DOHH2 (cell line): ENCODE data around the gene AP5B1.

Experiments
- EZH2phosphoT487 ChIP-seq: fragments of 200-600 bp; sonication (generic); IDR thresholded peaks from 2 replicates; pipeline ENCODE4 v1.6.1; 2017; ENCODE audit warnings: borderline replicate concordance, mild to moderate bottlenecking, antibody characterized with exemption, low read length, moderate library complexity, mixed read lengths
- TF ChIP-seq, protein P1 (sequence below): fragments of 200-600 bp; sonication (generic); IDR thresholded peaks from one replicate; pipeline ENCODE4 v1.5.1; 2014; ENCODE audit warnings: antibody characterized with exemption, mild to moderate bottlenecking, low read depth, low read length; ENCODE audit not compliant: poor library complexity, severe bottlenecking

DNA sequence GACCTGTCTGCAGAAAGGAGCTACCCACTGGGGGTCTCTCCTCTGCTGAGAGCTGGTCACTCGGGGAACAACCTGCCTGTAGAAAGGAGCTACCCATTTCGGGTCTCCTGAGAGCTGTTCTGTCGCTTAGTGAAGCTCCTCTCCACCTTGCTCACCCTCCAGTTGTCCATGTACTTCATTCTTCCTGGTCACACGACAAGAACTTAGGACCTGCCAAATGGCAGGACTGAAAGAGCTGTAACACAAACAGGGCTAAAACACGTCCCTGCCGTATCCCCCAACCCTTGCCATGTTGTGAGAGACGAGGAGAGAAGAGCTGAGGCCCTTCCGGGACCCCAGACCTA lies 36.1 kb downstream of the AP5B1 start:
- TF ChIP-seq, protein P1, sequence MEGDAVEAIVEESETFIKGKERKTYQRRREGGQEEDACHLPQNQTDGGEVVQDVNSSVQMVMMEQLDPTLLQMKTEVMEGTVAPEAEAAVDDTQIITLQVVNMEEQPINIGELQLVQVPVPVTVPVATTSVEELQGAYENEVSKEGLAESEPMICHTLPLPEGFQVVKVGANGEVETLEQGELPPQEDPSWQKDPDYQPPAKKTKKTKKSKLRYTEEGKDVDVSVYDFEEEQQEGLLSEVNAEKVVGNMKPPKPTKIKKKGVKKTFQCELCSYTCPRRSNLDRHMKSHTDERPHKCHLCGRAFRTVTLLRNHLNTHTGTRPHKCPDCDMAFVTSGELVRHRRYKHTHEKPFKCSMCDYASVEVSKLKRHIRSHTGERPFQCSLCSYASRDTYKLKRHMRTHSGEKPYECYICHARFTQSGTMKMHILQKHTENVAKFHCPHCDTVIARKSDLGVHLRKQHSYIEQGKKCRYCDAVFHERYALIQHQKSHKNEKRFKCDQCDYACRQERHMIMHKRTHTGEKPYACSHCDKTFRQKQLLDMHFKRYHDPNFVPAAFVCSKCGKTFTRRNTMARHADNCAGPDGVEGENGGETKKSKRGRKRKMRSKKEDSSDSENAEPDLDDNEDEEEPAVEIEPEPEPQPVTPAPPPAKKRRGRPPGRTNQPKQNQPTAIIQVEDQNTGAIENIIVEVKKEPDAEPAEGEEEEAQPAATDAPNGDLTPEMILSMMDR, result no peak
- no peak for TF ChIP-seq EZH2phosphoT487
